GM19240 (cell line): ENCODE measurements around the gene PRUNE1.

ENCODE experiments used
- DNase-seq: peaks from one replicate; pipeline ENCODE4 v3.0.0; 2011; ENCODE audit warnings: low spot score; ENCODE audit not compliant: insufficient read length

PRUNE1 gene

GRCh38 chr1:151005729-151006319 is 2.4 kb upstream of the PRUNE1 start:
- DNase-seq, result no peak

- DNase-seq, result peak; percentile 27
These were observed 1.8 kb upstream of the PRUNE1 start, which contains the start of gene MINDY1 for GRCh38 chr1:151006327-151007052. Gene MINDY1 (minus strand): TSS chr1:151006902. CDS start chr1:151002617, 4,285 bp downstream.

DNA sequence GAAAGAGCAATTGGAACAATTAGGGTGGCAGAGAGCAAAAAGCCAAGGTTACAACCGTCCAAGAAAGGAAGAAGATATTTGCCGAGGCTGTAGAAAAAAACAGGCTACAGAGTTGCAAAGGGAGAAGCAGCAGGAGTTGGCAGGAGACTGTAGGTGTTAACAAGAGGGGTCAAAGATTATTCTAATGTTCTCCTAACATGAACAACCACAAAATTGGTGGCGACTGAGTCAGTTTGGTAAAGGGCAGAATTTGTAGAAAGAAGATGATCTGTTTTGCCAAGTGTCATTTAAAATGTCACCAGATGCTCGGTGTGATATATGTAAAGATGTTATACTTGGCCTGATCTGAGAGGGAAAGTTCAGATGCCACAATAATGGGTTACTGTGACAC is 401 bp upstream of the PRUNE1 start:
- no peak for DNase-seq

- no peak for DNase-seq
These were observed 948 bp downstream of the PRUNE1 start for GRCh38 chr1:151009206-151009587.

- DNase-seq, result no peak
These were observed 1.6 kb downstream of the PRUNE1 start for GRCh38 chr1:151009674-151010345.

- no peak for DNase-seq
These were observed 2.1 kb downstream of the PRUNE1 start for GRCh38 chr1:151010346-151010726.

GRCh38 chr1:151011154-151011850 is 3.1 kb downstream of the PRUNE1 start:
- DNase-seq, result no peak

- DNase-seq, result no peak
These were observed 4.6 kb downstream of the PRUNE1 start for GRCh38 chr1:151012684-151013471.

DNA sequence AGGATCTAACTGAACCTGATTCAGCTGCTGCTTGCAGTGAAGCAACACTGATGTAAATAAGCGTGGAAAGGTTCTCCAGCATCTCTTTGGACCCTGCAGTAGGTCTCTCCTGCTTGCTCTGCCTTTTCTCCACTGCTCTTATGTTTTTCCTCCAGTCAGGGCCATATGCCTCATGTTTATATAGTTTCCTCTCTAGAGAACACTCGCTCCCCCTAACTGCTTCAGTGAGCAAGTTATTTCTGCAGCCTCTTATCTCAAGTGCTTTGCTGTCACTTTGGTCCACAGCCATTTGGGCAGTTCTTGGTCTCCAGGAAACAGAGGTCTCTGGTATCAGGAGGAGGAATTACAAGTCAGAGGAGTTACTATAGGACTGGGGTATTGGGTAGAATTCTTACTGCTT is 5.3 kb downstream of the PRUNE1 start:
- DNase-seq, result no peak

DNA sequence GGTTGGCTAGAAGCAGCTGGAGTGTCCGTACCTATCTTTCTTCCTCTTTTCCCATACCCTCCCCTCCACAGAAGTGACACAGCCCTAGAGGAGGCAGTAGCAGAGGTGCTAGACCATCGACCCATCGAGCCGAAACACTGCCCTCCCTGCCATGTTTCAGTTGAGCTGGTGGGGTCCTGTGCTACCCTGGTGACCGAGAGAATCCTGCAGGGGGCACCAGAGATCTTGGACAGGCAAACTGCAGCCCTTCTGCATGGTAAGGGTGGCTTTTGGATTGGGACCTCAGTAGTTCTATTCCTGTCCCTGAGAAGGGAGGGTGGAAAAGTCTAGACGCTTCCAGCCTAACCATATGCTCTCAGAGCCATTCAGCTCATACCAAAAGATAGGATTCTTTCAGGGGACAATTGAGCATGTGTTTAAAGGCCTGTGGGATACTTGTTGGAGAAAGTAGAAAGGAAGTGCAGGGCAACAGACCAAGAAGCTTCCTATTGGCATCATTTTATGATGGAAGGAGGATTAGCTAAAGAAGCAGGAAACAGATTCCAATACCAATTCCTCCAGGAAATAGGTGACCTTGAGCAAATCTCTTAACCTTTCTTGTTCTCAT is 16.4 kb downstream of the PRUNE1 start:
- DNase-seq, result peak; percentile 79

- no peak for DNase-seq
These were observed 18.2 kb downstream of the PRUNE1 start for GRCh38 chr1:151026460-151026859.

GRCh38 chr1:151032164-151032563 is 23.9 kb downstream of the PRUNE1 start:
- DNase-seq, result no peak

- no peak for DNase-seq
These were observed 26.9 kb downstream of the PRUNE1 start for GRCh38 chr1:151035167-151035566.

DNA sequence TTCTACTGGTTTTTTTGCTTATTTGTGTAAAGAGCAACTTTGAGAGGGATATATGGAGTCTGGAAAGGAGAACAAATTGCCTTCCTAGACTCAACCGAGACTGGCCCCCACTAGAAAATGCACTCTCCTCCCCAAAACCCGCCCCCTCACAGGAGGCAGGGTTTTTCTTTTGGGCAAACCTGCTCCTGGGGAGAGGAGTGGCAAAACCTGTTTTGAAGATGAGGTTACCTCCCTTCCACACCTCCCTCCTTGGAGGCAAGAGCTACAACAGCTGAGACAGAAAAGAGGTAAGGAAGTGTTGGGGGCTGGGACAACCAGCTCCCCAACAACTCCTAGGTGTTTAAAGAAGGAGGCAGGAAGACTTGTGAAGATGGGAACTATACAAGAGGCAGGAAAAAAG is 28.1 kb downstream of the PRUNE1 start, which contains the start of gene BNIPL:
Gene BNIPL (plus strand): TSS at position 231 of the 400 bp plus-strand sequence. CDS start 140 bp downstream, at position 371.
- no peak for DNase-seq

DNA sequence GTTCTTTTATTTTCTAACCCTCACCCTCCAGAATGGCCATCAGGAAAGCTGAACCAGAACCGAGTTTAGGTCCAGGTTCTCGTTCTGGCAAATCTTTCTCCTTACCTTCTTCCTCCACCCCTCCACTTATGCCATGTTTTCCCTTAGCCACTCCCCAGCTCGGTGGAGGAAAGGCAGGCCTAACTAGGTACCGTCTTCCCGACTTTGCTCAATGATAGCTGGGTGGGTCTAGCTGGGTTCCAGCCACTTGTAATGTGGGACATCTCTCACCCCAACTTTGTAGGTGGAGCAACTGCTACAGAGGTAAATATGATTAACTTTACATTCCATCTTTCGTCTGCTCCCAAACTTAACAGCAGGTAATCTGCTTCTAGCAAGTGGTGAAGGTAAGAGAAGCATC is 28.8 kb downstream of the PRUNE1 start:
- no peak for DNase-seq

DNA sequence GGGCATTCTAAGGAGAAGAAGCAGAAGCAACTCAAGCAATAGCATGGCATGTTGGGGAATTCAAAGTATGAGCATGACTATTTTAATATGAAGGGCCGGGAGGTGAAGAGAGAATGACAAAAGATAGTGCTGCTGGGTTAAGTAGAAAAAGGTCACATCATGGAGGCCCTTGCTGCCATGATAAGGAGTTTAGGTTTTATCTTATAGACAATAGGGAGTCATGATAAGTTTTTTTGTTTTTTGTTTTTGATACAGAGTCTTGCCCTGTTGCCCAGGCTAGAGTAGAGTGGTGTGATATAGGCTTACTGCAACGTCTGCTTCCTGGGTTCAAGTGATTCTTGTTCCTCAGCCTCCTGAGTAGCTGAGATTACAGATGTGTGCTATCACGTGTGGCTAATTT is 31.3 kb downstream of the PRUNE1 start:
- no peak for DNase-seq

DNA sequence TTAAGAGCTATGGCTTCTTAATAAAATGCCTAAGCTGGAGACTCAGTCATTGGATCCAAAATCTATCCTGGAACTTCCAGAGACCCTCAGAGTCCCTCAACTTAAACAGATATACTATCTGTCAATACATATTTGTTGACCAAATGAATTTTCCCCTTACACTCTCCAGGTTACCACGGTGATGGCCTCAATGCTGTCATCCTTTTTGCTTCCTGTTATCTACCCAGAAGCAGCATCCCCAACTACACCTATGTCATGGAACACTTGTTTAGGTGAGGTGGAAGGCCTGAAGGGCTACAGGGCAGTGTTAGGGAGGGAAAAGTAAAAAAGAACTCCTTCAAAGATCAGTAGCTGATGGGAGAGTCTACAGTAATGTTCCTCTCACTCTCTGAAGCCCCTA is 34.9 kb downstream of the PRUNE1 start:
- DNase-seq, result no peak

- DNase-seq, result peak; percentile 35
These were observed 39.3 kb downstream of the PRUNE1 start, which contains the start of gene C1orf56 for GRCh38 chr1:151047591-151047924. Gene C1orf56 (plus strand): TSS chr1:151047751. CDS start chr1:151047848, 97 bp downstream.

- peak; percentile 38 for DNase-seq
These were observed 39.8 kb downstream of the PRUNE1 start for GRCh38 chr1:151047925-151048644.

GRCh38 chr1:151048645-151049032 is 40.4 kb downstream of the PRUNE1 start:
- DNase-seq, result no peak
